Common myeloid progenitor, CD34-positive (primary cell): ENCODE results near the gene SCUBE1.

Source experiments
- CTCF ChIA-PET: fragments of 350-600 bp; sonication (Branson Sonifier 250); formaldehyde crosslinking; loops from one replicate; lab custom pipeline; 2021; ENCODE audit warnings: antibody characterized with exemption; lab: Charles Lee
- POLR2A ChIA-PET: fragments of 350-600 bp; sonication (Branson Sonifier 250); formaldehyde crosslinking; loops from one replicate; lab custom pipeline; 2021; ENCODE audit warnings: antibody characterized with exemption; lab: Charles Lee
- DNase-seq, 3 donors: peaks; one replicate each; pipeline versions ENCODE4 v3.0.0 to v3.0.0-alpha.2; 2013
- H3K27ac ChIP-seq, 2 experiments: 1 replicate in 1 of 2; 2 replicates in 1 of 2; pipeline ENCODE4 v1.7.0; 2013; ENCODE audit warnings: inconsistent platforms in 2 of 2, low read length in 2 of 2, mild to moderate bottlenecking in 2 of 2, low read depth in 1 of 2, moderate library complexity in 1 of 2; ENCODE audit not compliant: severe bottlenecking in 2 of 2, insufficient read depth in 1 of 2, poor library complexity in 1 of 2
- H3K27me3 ChIP-seq, 5 experiments: replicated peaks in 2 of 5; 1 replicate in 3 of 5; 2 replicates in 2 of 5; pipeline versions ENCODE4 v1.6.1 to v1.7.0; 2013; ENCODE audit warnings: low read length in 4 of 5, mild to moderate bottlenecking in 2 of 5, moderate library complexity in 2 of 5, inconsistent platforms in 1 of 5; ENCODE audit not compliant: insufficient read depth in 5 of 5, control insufficient read depth in 4 of 5
- H3K36me3 ChIP-seq, 4 experiments: 1 replicate in 2 of 4; 2 replicates in 2 of 4; pipeline versions ENCODE4 v1.6.1 to v1.7.0; 2013; ENCODE audit warnings: low read length in 3 of 4, control low read depth in 1 of 4, mild to moderate bottlenecking in 1 of 4; ENCODE audit not compliant: control insufficient read depth in 4 of 4, insufficient read depth in 4 of 4
- H3K4me1 ChIP-seq, 4 experiments: 1 replicate in 3 of 4; 2 replicates in 1 of 4; pipeline versions ENCODE4 v1.6.1 to v1.7.1; 2013; ENCODE audit warnings: low read length in 3 of 4, mild to moderate bottlenecking in 3 of 4, control low read depth in 1 of 4, inconsistent platforms in 1 of 4, moderate library complexity in 1 of 4; ENCODE audit not compliant: control insufficient read depth in 4 of 4, insufficient read depth in 4 of 4; ENCODE audit errors: control extremely low read depth in 1 of 4
- H3K4me3 ChIP-seq, 7 experiments: 1 replicate in 4 of 7; 2 replicates in 3 of 7; pipeline versions ENCODE4 v1.5.1 to v1.7.0; 2013; ENCODE audit warnings: mild to moderate bottlenecking in 7 of 7, low read length in 6 of 7, moderate library complexity in 6 of 7, inconsistent platforms in 2 of 7, low read depth in 2 of 7, control low read depth in 1 of 7; ENCODE audit not compliant: insufficient read depth in 4 of 7, control insufficient read depth in 1 of 7; ENCODE audit errors: extremely low read depth in 1 of 7
- H3K9me3 ChIP-seq, 5 experiments: 1 replicate in 4 of 5; 2 replicates in 1 of 5; pipeline versions ENCODE4 v1.6.1 to v1.7.1; 2013; ENCODE audit warnings: low read length in 4 of 5, mild to moderate bottlenecking in 2 of 5, inconsistent platforms in 1 of 5, low read depth in 1 of 5, moderate library complexity in 1 of 5; ENCODE audit not compliant: control insufficient read depth in 4 of 5, insufficient read depth in 2 of 5; ENCODE audit errors: control extremely low read depth in 1 of 5
- WGBS: methylation state at CpG from one replicate; pipeline ENCODE4 v1.1.5; 2013; ENCODE audit not compliant: insufficient coverage; 5-methylcytosine and 5-hydroxymethylcytosine counted together

Gene SCUBE1

DNA sequence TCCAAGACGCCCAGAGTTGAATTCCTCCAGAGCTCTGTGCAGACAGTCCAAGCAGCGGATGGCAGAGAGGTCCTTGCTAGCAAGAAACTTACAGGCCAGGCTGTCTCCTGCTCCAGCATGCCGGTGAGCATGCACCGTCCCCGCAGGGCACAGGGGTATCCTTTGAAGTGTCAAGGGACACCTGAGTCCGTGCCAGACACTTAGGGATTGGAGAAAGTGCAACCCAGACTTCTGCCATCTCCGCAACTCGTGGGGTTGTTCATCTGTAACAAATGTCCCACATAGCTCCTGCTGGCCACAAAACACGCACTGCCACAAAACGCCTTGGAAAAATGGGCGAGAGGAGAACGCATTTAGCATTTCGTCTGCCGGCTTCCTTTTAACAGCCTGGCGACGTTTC lies 178.5 kb downstream of the SCUBE1 start:
- WGBS = 50% methylated on average over 15 of the region's 16 CpGs
- DNase-seq = no peak
- no peaks in the 10 kb centered on the region for H3K27me3 ChIP-seq
- peaks cover 0 to 56% (median 34%) of the 10 kb centered on the region in 4 experiments for H3K36me3 ChIP-seq
- ChIA-PET CTCF (interaction anchor here (0.5 to 2.1 kb wide), 7 partner anchors 13 to 310 kb away, joined by 3 to 6 read pairs (median 5); partner anchors contain the start of genes TSPO and TTLL12), POLR2A (interaction anchor here (0.8 kb wide), 1 partner anchor 17 kb away, joined by 3 read pairs; no protein-coding TSS in a partner anchor)
- H3K27ac ChIP-seq = no peak overlapping the region
- H3K4me1 ChIP-seq = peaks cover 0 to 27% (median 24%) of the 10 kb centered on the region in 4 experiments
- no peak overlapping the region for H3K4me3 ChIP-seq
- H3K9me3 ChIP-seq = no peaks in the 10 kb centered on the region

DNA sequence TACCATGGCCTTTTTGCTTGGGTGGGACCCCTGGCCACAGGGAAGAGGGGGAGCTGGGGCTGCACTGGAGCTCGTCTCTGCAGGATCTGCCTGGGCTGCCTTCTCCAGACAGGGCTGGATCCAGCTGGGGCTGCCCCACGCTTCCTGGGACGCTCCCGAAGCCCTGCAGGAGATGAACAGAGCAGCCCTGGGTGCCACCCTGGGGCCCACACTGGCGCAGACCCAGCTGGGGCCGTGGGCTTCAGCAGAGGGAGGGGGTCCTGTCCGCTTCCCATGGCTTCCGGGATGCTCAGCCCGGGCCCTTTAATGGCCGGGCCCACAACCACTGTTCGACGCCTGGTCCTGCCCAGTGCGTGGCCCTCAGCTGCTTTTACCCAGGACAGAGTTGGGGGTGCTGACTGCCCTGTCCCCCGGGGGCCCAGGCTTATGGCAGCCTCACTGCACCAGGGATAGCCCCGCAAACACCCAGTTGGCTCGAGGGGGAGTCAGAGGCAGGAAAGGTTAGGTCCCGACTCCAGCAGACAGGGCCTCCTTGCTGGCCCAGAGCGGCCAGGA lies 179.9 kb downstream of the SCUBE1 start:
- Histone ChIP-seq H3K9me3 (no peaks in the 10 kb centered on the region), H3K4me1 (peaks cover 0 to 27% (median 22%) of the 10 kb centered on the region in 4 experiments), H3K27ac (no peak overlapping the region), H3K27me3 (no peaks in the 10 kb centered on the region), H3K36me3 (peaks cover 0 to 47% (median 28%) of the 10 kb centered on the region in 4 experiments), H3K4me3 (no peak overlapping the region)
- DNase-seq = no peak
- ChIA-PET CTCF (interaction anchor here (1.0 to 2.1 kb wide), 4 partner anchors 9 to 24 kb away, joined by 3 to 6 read pairs (median 4); no protein-coding TSS in a partner anchor), POLR2A (no interaction called here)
- WGBS = 88% methylated on average over 14 of the region's 18 CpGs

DNA sequence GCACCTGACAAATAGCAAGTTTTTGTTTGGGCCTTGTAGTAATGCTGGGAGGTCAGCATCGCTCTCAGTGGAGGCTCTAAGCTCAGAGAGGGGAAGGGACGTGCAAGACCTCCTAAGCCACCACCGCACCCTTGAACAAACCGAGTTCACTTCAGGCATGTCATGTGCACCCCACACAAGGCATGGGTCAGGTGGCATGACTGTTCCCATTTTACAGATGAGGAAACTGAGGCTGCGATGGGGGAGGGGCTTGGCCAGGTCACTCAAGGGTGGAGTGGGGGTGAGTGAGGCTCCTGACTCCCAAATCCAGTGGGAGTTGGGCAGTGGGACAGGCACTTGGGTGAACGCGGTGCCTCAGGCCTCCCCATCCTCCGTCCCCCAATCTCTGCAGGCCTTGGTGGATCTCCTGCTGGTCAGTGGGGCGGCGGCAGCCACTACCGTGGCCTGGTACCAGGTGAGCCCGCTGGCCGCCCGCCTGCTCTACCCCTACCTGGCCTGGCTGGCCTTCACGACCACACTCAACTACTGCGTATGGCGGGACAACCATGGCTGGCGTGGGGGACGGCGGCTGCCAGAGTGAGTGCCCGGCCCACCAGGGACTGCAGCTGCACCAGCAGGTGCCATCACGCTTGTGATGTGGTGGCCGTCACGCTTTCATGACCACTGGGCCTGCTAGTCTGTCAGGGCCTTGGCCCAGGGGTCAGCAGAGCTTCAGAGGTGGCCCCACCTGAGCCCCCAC lies 180.6 kb downstream of the SCUBE1 start:
- H3K27ac ChIP-seq = no peak overlapping the region
- CTCF ChIA-PET = interaction anchor here (1.1 to 2.4 kb wide), 5 partner anchors 10 to 68 kb away, joined by 3 to 6 read pairs (median 4); no protein-coding TSS in a partner anchor
- POLR2A ChIA-PET = interaction anchor here (0.6 kb wide), 1 partner anchor 20 kb away, joined by 5 read pairs; no protein-coding TSS in a partner anchor

DNA sequence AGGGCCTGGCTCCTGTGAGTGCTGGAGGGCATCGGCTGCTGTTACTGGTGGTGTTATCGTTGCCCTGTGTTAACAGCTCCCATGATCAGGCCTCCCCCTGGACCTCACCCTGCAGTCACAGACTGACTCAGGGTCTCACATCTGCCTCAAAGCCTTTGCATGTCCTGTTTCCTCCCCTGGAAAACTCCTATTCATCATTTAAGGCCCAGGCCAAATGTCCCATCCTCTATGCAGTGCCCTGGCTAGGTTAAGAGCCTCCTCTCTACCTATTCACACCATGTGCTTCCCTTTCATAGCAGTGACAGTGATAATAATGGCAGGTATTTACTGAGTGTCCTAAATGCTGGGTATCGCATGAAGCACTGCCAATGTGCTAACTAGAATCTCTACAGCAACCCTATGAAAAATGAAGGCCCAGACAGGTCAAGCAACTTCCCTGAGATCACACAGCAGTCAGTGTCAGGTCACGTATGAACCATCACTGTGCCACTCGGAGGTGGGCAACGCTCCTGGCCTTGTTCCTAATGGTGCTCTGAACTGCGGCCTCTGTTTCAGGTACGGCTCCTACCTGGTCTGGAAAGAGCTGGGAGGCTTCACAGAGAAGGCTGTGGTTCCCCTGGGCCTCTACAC lies 182.6 kb downstream of the SCUBE1 start:
- H3K9me3 ChIP-seq = no peaks in the 10 kb centered on the region
- ChIA-PET POLR2A (no interaction called here), CTCF (interaction anchor here (2.4 kb wide), 1 partner anchor 70 kb away, joined by 5 read pairs; no protein-coding TSS in a partner anchor)
- no peak overlapping the region for H3K27ac ChIP-seq
- WGBS = over 99% methylated on average over 6 of the region's 8 CpGs
- no peaks in the 10 kb centered on the region for H3K27me3 ChIP-seq
- H3K4me1 ChIP-seq = peaks cover 0 to 33% (median 24%) of the 10 kb centered on the region in 4 experiments
- peaks cover 0 to 32% (median 22%) of the 10 kb centered on the region in 4 experiments for H3K36me3 ChIP-seq
- DNase-seq = no peak
- H3K4me3 ChIP-seq = no peak overlapping the region

More for the DNA sequence above, 180.6 kb downstream of the SCUBE1 start:
- no peak for DNase-seq
- H3K9me3 ChIP-seq = no peaks in the 10 kb centered on the region
- H3K4me3 ChIP-seq = no peak overlapping the region
- peaks cover 0 to 40% (median 24%) of the 10 kb centered on the region in 4 experiments for H3K36me3 ChIP-seq
- WGBS = 94% methylated on average over 24 of the region's 24 CpGs
- no peaks in the 10 kb centered on the region for H3K27me3 ChIP-seq
- peaks cover 0 to 27% (median 21%) of the 10 kb centered on the region in 4 experiments for H3K4me1 ChIP-seq

DNA sequence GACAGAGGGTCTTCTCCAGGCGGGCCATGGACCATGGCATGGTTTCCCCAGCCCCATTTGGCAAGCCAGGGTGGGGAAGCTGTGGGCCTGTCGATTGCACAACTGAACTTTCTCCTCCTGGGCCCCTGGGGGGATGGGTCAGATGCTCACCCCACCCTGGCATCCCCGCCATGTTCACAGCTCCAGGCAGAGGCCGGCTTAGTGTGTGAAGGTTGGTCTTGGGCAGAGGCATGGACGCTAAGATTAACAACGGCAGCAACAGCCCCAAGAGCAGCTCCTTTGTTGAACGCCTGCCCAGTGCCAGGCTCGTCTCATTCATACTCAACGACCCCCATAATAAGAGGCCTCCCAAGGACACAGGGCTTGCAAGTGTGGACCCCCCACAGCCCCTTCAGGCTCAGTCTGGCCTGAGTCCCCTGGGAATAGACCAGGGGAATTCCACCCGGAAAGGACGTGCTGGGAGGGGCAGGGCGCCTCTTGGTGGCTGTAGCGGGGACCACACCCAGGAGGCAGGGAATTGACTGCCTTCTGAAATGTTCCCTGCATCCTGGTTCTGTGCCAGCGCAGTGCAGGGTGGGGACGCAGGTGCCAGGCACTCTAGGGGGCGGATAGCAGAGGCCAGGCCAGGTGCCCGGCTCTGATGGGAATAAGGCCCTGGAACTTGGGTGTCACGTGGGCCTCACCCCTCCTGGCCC lies 183.5 kb downstream of the SCUBE1 start:
- peaks cover 0 to 38% (median 27%) of the 10 kb centered on the region in 4 experiments for H3K4me1 ChIP-seq
- no peaks in the 10 kb centered on the region for H3K9me3 ChIP-seq
- DNase-seq = no peak
- H3K36me3 ChIP-seq = peaks cover 0 to 34% (median 22%) of the 10 kb centered on the region in 4 experiments
- no peak overlapping the region for H3K4me3 ChIP-seq
- H3K27ac ChIP-seq = no peak overlapping the region
- CTCF ChIA-PET = interaction anchor here (0.8 to 2.4 kb wide), 2 partner anchors 25 to 71 kb away, joined by 4 to 5 read pairs; no protein-coding TSS in a partner anchor
- H3K27me3 ChIP-seq = no peaks in the 10 kb centered on the region
- WGBS = 97% methylated on average over 12 of the region's 18 CpGs
- POLR2A ChIA-PET = no interaction called here

DNA sequence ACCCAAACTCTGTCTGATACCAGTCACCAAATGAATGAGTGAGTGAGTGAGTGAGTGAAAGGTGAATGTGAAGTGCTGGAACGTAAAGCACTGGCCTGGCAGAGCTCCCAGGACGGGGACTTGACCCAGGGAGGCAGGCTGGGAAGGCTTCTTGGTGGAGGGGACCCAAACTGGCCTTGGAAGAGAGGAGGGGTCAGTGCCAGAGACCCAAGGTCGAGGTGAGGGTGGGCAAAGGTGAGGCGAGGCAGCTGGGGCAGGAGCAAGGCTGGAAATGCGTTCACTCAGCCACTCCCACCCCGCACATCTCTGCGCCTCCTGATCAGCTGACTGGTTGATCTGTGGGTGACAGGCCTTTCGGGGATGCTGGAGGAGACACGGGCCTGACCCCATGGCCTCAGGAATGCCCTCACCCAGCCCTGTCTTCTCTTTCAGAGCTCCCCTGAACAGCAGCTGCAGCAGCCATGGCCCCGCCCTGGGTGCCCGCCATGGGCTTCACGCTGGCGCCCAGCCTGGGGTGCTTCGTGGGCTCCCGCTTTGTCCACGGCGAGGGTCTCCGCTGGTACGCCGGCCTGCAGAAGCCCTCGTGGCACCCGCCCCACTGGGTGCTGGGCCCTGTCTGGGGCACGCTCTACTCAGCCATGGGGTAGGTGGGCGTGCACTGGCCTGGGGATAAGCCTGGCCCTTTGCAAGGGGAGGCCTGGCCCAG lies 184.2 kb downstream of the SCUBE1 start:
- H3K4me1 ChIP-seq = peaks cover 0 to 35% (median 20%) of the 10 kb centered on the region in 4 experiments
- H3K27ac ChIP-seq = no peak overlapping the region
- peaks cover 0 to 35% (median 22%) of the 10 kb centered on the region in 4 experiments for H3K36me3 ChIP-seq
- H3K27me3 ChIP-seq = no peaks in the 10 kb centered on the region
- CTCF ChIA-PET = interaction anchor here (0.8 to 1.4 kb wide), 2 partner anchors 24 to 69 kb away, joined by 3 to 4 read pairs; no protein-coding TSS in a partner anchor
- POLR2A ChIA-PET = no interaction called here
- H3K9me3 ChIP-seq = no peaks in the 10 kb centered on the region
- 96% methylated on average over 18 of the region's 24 CpGs for WGBS
- no peak overlapping the region for H3K4me3 ChIP-seq
- no peak for DNase-seq
